ENCODE data around the gene NAALADL2. TPM values are rescaled to one million over a fixed set of nuclear protein-coding genes. Genes with fewer than 3 reads are reported as not detected.

Gene NAALADL2
- total and polyA plus RNA-seq, 2 of the 4 experiments (the other 2 are of a cell fraction) = 3.8 to 19.2 TPM

GRCh38 chr3:175279911-175280310 lies 420.8 kb downstream of the NAALADL2 start:
- H3K18ac ChIP-seq (ENCODE audit: low read depth, low read length) = no peak overlapping the region
- POLR2A ChIA-PET (ENCODE audit: unreplicated experiment) = no interaction called here
- H2BK15ac ChIP-seq (ENCODE audit: low read depth, low read length) = no peak overlapping the region
- intact Hi-C loops (cut with micrococcal nuclease) = no loop called here
- H2AK9ac ChIP-seq (replicated peaks; ENCODE audit: low read depth, low read length, poor library complexity) = no peak overlapping the region
- H2BK120ac ChIP-seq (ENCODE audit: low read depth, low read length) = no peak overlapping the region
- no peak overlapping the region for H3K14ac ChIP-seq (replicated peaks; ENCODE audit: low read depth, low read length)
- H2BK5ac ChIP-seq (ENCODE audit: low read depth, low read length, poor library complexity, severe bottlenecking) = no peak overlapping the region
- H3K9me3 ChIP-seq (ENCODE audit: control insufficient read depth, insufficient read depth, low read length) = no peaks in the 10 kb centered on the region
- H4K91ac ChIP-seq (ENCODE audit: insufficient read depth, low read depth, low read length) = no peak overlapping the region
- no TSS peak for BruUV-seq (replicated peaks)
- H3K4me2 ChIP-seq (ENCODE audit: low read depth, low read length) = no peak overlapping the region
- 100% methylated on average over 1 of the region's 1 CpG; no CpG with 5 or more reads in 1 of the 2 experiments for WGBS, 2 experiments (ENCODE audit: extremely low coverage in 2 of 2, insufficient read length in 1 of 2)
- no peak overlapping the region for H3K23ac ChIP-seq (ENCODE audit: low read depth, low read length)
- DNase-seq (no peak), ATAC-seq (ENCODE audit: low read depth) (no peak)
- H3K9ac ChIP-seq (ENCODE audit: low read depth, low read length) = no peak overlapping the region
- H4K8ac ChIP-seq (ENCODE audit: low read depth in 2 of 2, low read length in 2 of 2) = no peak overlapping the region
- no peaks in the 10 kb centered on the region for H3K36me3 ChIP-seq (ENCODE audit: control insufficient read depth, insufficient read depth, low read length)
- no peak overlapping the region for H4K5ac ChIP-seq (ENCODE audit: low read depth, low read length)
- H3K27me3 ChIP-seq (ENCODE audit: control insufficient read depth, insufficient read depth, low read length) = no peaks in the 10 kb centered on the region
- H3K27ac ChIP-seq (ENCODE audit: insufficient read depth, low read length) = no peak overlapping the region
- H2AK5ac ChIP-seq (ENCODE audit: low read depth, low read length) = no peak overlapping the region
- dilution Hi-C loops (cut with HindIII; ENCODE audit: low sequenced_read_pairs, unreplicated experiment) = no loop called here
- no peak overlapping the region for H2AFZ ChIP-seq (replicated peaks; ENCODE audit: low read length, poor library complexity)
- no peaks in the 10 kb centered on the region for H3K9me1 ChIP-seq (ENCODE audit: insufficient read depth, low read length)
- no peak overlapping the region for H3K4me3 ChIP-seq (ENCODE audit: insufficient read depth, low read depth, low read length)
- in situ Hi-C loops (cut with MboI; ENCODE audit: low sequenced_read_pairs) = no loop called here
- H3K4me1 ChIP-seq (ENCODE audit: control insufficient read depth, insufficient read depth, low read length) = no peaks in the 10 kb centered on the region
- no peaks in the 10 kb centered on the region for H4K20me1 ChIP-seq (ENCODE audit: insufficient read depth, low read length)
- CTCF ChIA-PET = no interaction called here
- H3K79me1 ChIP-seq (ENCODE audit: low read depth in 1 of 2, low read length in 2 of 2) = no peaks in the 10 kb centered on the region
- H3K4ac ChIP-seq (ENCODE audit: low read depth, low read length) = no peak overlapping the region
- no peak overlapping the region for H2BK20ac ChIP-seq (ENCODE audit: low read depth, low read length)
- no peak for TF ChIP-seq CEBPB (IDR thresholded peaks at IDR 0.05; ENCODE audit: low read depth, low read length)
- no peak for TF ChIP-seq CHD1 (IDR thresholded peaks at IDR 0.05; ENCODE audit: low read depth, low read length)
- no peak for TF ChIP-seq RFX5 (IDR thresholded peaks at IDR 0.05; ENCODE audit: low read depth, low read length)
- TF ChIP-seq CTCF (conservative IDR thresholded peaks at IDR 0.05; ENCODE audit: low read depth, low read length) = no peak
- TF ChIP-seq MXI1 (IDR thresholded peaks at IDR 0.05; ENCODE audit: borderline replicate concordance, low read depth, low read length) = no peak
- no peak for TF ChIP-seq RAD21 (IDR thresholded peaks at IDR 0.05; ENCODE audit: low read length)
- TF ChIP-seq MAFK (IDR thresholded peaks at IDR 0.05; ENCODE audit: low read depth, low read length) = no peak
- no peak for TF ChIP-seq FOS (IDR thresholded peaks at IDR 0.05; ENCODE audit: low read depth, low read length)
- TF ChIP-seq MAZ (IDR thresholded peaks at IDR 0.05; ENCODE audit: borderline replicate concordance, low read depth, low read length) = no peak
- TF ChIP-seq POLR2A (IDR thresholded peaks at IDR 0.05; ENCODE audit: low read depth, low read length) = no peak
- no peak for TF ChIP-seq ELK1 (IDR thresholded peaks at IDR 0.05; ENCODE audit: borderline replicate concordance, low read depth, low read length)
- no peak for TF ChIP-seq NFE2L2 (IDR thresholded peaks at IDR 0.05; ENCODE audit: low read depth, low read length)
- TF ChIP-seq RCOR1 (IDR thresholded peaks at IDR 0.05; ENCODE audit: insufficient replicate concordance, low read length) = no peak
- no peak for TF ChIP-seq SMC3 (IDR thresholded peaks at IDR 0.05; ENCODE audit: low read depth, low read length)
- no peak for TF ChIP-seq USF2 (IDR thresholded peaks at IDR 0.05; ENCODE audit: low read depth, low read length)
- TF ChIP-seq BHLHE40 (IDR thresholded peaks at IDR 0.05; ENCODE audit: low read depth, low read length) = no peak
- H3K56ac ChIP-seq (ENCODE audit: extremely low read depth, insufficient read depth, low read length) = no peak overlapping the region

Data from IMR-90 (cell line).